Measurements from ENCODE around the gene PCDHGA2. TPM values are rescaled to one million over a fixed set of nuclear protein-coding genes. Genes with fewer than 3 reads are reported as not detected.
"Not testable (repeated sequence)": the region's sequence is repeated elsewhere in the genome, so short reads cannot be mapped to it uniquely, and the experiment has no call there.

Gene PCDHGA2
- total and polyA plus RNA-seq, 2 experiments from 2014 or later, result 4.3 to 7.3 TPM

DNA sequence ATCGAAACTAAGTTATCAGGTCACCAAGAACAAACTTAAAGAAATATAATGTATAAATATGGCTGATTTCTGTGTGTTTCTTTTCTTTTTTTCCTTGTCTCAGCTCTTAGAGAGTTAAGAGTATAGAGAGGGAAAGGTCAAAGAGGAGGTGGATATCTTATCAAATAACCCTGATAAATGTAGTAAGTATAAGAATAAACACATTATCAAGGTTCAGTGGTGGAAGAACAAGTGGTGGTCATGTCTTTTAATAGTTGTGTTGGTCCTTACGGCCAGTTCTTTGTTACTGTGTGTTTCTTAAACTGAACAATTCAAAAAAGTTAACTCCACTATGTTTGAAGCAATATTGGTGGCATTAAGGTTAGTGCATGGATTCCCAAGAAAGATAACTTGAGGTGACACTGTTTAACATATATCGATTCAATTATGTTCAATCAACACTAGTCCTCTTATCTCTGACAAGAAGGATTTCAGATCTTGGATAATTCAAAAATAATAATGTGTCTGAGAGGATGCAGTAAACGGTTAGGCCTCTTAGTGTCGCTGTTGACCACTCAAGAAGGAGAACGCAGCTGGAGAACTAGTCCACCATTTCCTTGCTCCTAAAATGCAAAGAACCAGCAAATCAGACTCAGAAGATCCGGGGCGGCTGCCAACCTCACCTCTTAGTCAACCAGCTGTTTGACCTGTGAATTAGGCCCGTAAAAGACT lies 4.8 kb downstream of the PCDHGA2 start, which contains the start of gene PCDHGA3:
TSS of gene PCDHGA3 (plus strand) at position 588 of the 711 bp plus-strand sequence. CDS start 205 bp downstream, outside the sequence.
- peak within 1 kb of the TSS; percentile 73 for H3K9ac ChIP-seq
- no peaks in the 10 kb centered on the region for H3K4me1 ChIP-seq (ENCODE audit: insufficient read depth)
- peak within 1 kb of the TSS; percentile 54 for H3K4me2 ChIP-seq (ENCODE audit: unreplicated experiment)
- peak; percentile 83 for DNase-seq
- H3K27me3 ChIP-seq (replicated peaks; ENCODE audit: insufficient read depth), result no peaks in the 10 kb centered on the region
- 19 to 22% methylated on average over 9 of the region's 9 CpGs for WGBS, 2 experiments (ENCODE audit: low coverage in 1 of 2, low lambda C conversion rate in 2 of 2, missing lambda C conversion rate in 2 of 2)
- H4K20me1 ChIP-seq (ENCODE audit: insufficient read depth), result no peaks in the 10 kb centered on the region
- peak within 1 kb of the TSS; percentile 61 for H3K27ac ChIP-seq
- peak within 1 kb of the TSS; percentile 70 for H2AFZ ChIP-seq
- H3K36me3 ChIP-seq (ENCODE audit: low read depth), result no peaks in the 10 kb centered on the region
- in situ Hi-C loops (cut with MboI), result no loop called here
- peak within 1 kb of the TSS; percentile 71 for H3K4me3 ChIP-seq
- H3K9me3 ChIP-seq (ENCODE audit: low read depth), result no peaks in the 10 kb centered on the region
- no peaks in the 10 kb centered on the region for H3K9me2 ChIP-seq (ENCODE audit: insufficient read depth)
- TF ChIP-seq EZH2phosphoT487 (IDR thresholded peaks at IDR 0.05; ENCODE audit: insufficient read depth, low read depth), result no peak
- TF ChIP-seq EZH2 (IDR thresholded peaks at IDR 0.05; ENCODE audit: insufficient read depth, poor library complexity, severe bottlenecking), result no peak
- no peaks in the 10 kb centered on the region for H3K79me2 ChIP-seq (ENCODE audit: insufficient read depth)
- no peaks in the 10 kb centered on the region for H3F3A ChIP-seq (ENCODE audit: insufficient read depth)

DNA sequence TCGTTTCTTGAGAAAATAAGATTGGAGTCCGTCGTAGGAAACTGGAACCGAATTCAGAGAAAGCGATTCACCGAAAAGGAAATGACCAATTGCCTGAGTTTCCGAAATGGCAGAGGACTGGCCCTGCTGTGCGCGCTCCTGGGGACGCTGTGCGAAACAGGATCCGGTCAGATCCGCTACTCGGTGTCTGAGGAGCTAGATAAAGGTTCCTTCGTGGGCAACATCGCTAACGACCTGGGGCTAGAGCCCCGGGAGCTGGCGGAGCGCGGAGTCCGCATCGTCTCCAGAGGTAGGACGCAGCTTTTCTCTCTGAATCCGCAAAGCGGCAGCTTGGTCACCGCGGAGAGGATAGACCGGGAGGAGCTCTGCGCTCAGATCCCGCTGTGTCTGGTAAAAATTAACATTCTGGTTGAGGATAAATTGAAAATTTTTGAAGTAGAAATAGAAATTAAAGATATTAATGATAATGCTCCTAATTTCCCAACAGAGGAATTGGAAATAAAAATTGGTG lies 5.4 kb downstream of the PCDHGA2 start:
- 16 to 24% methylated on average over 31 of the region's 31 CpGs for WGBS, 2 experiments (ENCODE audit: low coverage in 1 of 2, low lambda C conversion rate in 2 of 2, missing lambda C conversion rate in 2 of 2)
- in situ Hi-C loops (cut with MboI), result no loop called here
- peak overlapping the region; percentile 54 for H3K4me2 ChIP-seq (ENCODE audit: unreplicated experiment)

DNA sequence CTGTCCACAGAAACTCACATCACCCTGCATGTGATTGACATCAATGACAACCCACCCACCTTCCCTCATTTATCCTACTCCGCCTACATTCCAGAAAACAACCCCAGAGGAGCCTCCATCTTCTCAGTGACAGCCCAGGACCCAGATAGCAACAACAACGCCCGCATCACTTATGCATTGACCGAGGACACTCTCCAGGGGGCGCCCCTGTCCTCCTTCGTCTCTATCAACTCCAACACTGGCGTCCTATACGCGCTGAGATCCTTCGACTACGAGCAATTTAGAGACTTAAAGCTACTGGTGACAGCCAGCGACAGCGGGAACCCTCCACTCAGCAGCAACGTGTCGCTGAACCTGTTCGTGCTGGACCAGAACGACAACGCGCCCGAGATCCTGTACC lies 6.8 kb downstream of the PCDHGA2 start:
- Histone ChIP-seq H4K20me1 (ENCODE audit: insufficient read depth) (no peaks in the 10 kb centered on the region), H3K27ac (no peak overlapping the region), H3K4me3 (no peak overlapping the region), H2AFZ (no peak overlapping the region), H3K9me3 (ENCODE audit: low read depth) (no peaks in the 10 kb centered on the region), H3F3A (ENCODE audit: insufficient read depth) (no peaks in the 10 kb centered on the region), H3K4me2 (ENCODE audit: unreplicated experiment) (no peak overlapping the region), H3K9ac (no peak overlapping the region), H3K36me3 (ENCODE audit: low read depth) (no peaks in the 10 kb centered on the region), H3K4me1 (ENCODE audit: insufficient read depth) (no peaks in the 10 kb centered on the region), H3K27me3 (replicated peaks; ENCODE audit: insufficient read depth) (no peaks in the 10 kb centered on the region), H3K79me2 (ENCODE audit: insufficient read depth) (no peaks in the 10 kb centered on the region), H3K9me2 (ENCODE audit: insufficient read depth) (no peaks in the 10 kb centered on the region)
- DNase-seq, result no peak
- in situ Hi-C loops (cut with MboI), result no loop called here
- WGBS, 2 experiments (ENCODE audit: low coverage in 1 of 2, low lambda C conversion rate in 2 of 2, missing lambda C conversion rate in 2 of 2), result 30 to 34% methylated on average over 20 of the region's 20 CpGs
- TF ChIP-seq EZH2 (IDR thresholded peaks at IDR 0.05; ENCODE audit: insufficient read depth, poor library complexity, severe bottlenecking), result no peak
- TF ChIP-seq EZH2phosphoT487 (IDR thresholded peaks at IDR 0.05; ENCODE audit: insufficient read depth, low read depth), result no peak

More for the DNA sequence above, 5.4 kb downstream of the PCDHGA2 start:
- Histone ChIP-seq H3K36me3 (ENCODE audit: low read depth) (no peaks in the 10 kb centered on the region), H3K9me2 (ENCODE audit: insufficient read depth) (no peaks in the 10 kb centered on the region), H2AFZ (peak overlapping the region; percentile 70), H3F3A (ENCODE audit: insufficient read depth) (no peaks in the 10 kb centered on the region), H3K9ac (peak overlapping the region; percentile 73), H4K20me1 (ENCODE audit: insufficient read depth) (no peaks in the 10 kb centered on the region), H3K79me2 (ENCODE audit: insufficient read depth) (no peaks in the 10 kb centered on the region), H3K27me3 (replicated peaks; ENCODE audit: insufficient read depth) (no peaks in the 10 kb centered on the region), H3K9me3 (ENCODE audit: low read depth) (no peaks in the 10 kb centered on the region), H3K4me3 (peak overlapping the region; percentile 71), H3K4me1 (ENCODE audit: insufficient read depth) (no peaks in the 10 kb centered on the region), H3K27ac (peak overlapping the region; percentile 61)
- no peak for TF ChIP-seq EZH2 (IDR thresholded peaks at IDR 0.05; ENCODE audit: insufficient read depth, poor library complexity, severe bottlenecking)
- no peak for TF ChIP-seq EZH2phosphoT487 (IDR thresholded peaks at IDR 0.05; ENCODE audit: insufficient read depth, low read depth)
- DNase-seq, result no peak

DNA sequence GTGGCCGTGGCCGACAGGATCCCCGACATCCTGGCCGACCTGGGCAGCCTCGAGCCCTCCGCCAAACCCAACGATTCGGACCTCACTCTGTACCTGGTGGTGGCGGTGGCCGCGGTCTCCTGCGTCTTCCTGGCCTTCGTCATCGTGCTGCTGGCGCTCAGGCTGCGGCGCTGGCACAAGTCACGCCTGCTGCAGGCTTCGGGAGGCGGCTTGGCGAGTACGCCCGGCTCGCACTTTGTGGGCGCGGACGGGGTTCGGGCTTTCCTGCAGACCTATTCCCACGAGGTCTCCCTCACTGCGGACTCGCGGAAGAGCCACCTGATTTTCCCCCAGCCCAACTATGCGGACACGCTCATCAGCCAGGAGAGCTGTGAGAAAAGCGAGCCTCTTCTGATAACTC lies 7.5 kb downstream of the PCDHGA2 start:
- in situ Hi-C loops (cut with MboI), result not testable (repeated sequence)

More for the DNA sequence above, 7.5 kb downstream of the PCDHGA2 start:
- whole genome bisulfite sequencing, 2 experiments (ENCODE audit: low coverage in 1 of 2, low lambda C conversion rate in 2 of 2, missing lambda C conversion rate in 2 of 2), result 49% methylated on average over 24 to 25 of the region's 35 CpGs
- H3K79me2 ChIP-seq (ENCODE audit: insufficient read depth); H3K36me3 ChIP-seq (ENCODE audit: low read depth); H3K9me2 ChIP-seq (ENCODE audit: insufficient read depth); H2AFZ ChIP-seq; H3F3A ChIP-seq (ENCODE audit: insufficient read depth); H3K4me2 ChIP-seq (ENCODE audit: unreplicated experiment); H4K20me1 ChIP-seq (ENCODE audit: insufficient read depth); H3K9me3 ChIP-seq (ENCODE audit: low read depth); H3K9ac ChIP-seq; H3K27me3 ChIP-seq (replicated peaks; ENCODE audit: insufficient read depth); DNase-seq; H3K27ac ChIP-seq; H3K4me3 ChIP-seq; H3K4me1 ChIP-seq (ENCODE audit: insufficient read depth): not testable (repeated sequence)

Data from GM23248 (cell line).